GM20000 (cell line): ENCODE results near the gene C22orf31.

ENCODE experiments used
- DNase-seq: peaks from one replicate; pipeline ENCODE4 v3.0.0; 2012; ENCODE audit warnings: low spot score
- TF ChIP-seq, protein P1 (sequence below): IDR thresholded peaks from 2 replicates; pipeline ENCODE4 v1.5.1; 2012; ENCODE audit warnings: mild to moderate bottlenecking, control low read depth; ENCODE audit errors: extremely low read depth, missing control alignments

The C22orf31 gene

DNA sequence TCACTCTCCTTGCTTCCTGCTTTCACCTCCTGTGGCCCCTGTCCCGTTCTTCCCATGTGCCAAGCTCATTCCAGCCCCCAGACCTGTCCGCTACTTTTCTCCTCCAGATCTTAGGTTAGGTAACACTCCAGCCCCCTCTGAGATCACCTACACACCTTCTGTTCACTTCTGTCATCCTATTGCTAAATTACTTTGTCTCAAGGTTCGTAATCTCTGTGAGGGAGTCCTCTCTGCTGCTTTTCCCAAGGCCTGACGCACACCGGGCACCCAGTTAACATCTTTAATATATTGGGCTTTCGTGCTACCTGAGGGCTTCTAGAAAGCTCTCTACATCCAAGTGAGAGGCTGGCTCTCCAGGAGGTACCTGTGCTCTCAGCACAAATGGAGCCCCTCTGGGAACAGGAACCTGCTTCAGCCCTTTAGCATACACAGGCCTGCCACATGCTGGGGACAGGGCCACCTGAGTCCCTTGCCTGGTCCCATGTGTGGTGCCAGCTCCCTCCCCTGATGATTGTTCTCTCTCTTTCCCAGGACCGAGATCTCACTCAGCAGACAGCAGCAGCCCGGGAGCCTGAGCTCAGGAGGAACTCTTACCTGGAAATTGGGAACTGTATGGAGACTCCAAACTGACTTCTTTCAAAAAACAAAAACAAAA lies 8.5 kb downstream of the C22orf31 start:
- TF ChIP-seq, protein P1, sequence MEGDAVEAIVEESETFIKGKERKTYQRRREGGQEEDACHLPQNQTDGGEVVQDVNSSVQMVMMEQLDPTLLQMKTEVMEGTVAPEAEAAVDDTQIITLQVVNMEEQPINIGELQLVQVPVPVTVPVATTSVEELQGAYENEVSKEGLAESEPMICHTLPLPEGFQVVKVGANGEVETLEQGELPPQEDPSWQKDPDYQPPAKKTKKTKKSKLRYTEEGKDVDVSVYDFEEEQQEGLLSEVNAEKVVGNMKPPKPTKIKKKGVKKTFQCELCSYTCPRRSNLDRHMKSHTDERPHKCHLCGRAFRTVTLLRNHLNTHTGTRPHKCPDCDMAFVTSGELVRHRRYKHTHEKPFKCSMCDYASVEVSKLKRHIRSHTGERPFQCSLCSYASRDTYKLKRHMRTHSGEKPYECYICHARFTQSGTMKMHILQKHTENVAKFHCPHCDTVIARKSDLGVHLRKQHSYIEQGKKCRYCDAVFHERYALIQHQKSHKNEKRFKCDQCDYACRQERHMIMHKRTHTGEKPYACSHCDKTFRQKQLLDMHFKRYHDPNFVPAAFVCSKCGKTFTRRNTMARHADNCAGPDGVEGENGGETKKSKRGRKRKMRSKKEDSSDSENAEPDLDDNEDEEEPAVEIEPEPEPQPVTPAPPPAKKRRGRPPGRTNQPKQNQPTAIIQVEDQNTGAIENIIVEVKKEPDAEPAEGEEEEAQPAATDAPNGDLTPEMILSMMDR: no peak
- DNase-seq: no peak

DNA sequence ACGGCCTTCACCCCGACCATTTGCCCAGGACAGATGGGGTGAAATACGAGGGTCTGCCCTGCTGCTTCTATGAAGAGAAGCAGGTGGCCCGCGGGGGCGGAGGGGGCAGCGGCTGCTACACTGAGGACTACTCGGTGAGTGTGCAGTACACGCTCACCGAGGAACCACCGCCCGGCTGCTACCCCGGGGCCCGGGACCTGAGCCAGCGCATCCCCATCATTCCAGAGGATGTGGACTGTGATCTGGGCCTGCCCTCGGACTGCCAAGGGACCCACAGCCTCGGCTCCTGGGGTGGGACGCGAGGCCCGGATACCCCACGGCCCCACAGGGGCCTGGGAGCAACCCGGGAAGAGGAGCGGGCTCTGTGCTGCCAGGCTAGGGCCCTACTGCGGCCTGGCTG lies 11.2 kb downstream of the C22orf31 start:
- DNase-seq: no peak
- TF ChIP-seq, protein P1: no peak

DNA sequence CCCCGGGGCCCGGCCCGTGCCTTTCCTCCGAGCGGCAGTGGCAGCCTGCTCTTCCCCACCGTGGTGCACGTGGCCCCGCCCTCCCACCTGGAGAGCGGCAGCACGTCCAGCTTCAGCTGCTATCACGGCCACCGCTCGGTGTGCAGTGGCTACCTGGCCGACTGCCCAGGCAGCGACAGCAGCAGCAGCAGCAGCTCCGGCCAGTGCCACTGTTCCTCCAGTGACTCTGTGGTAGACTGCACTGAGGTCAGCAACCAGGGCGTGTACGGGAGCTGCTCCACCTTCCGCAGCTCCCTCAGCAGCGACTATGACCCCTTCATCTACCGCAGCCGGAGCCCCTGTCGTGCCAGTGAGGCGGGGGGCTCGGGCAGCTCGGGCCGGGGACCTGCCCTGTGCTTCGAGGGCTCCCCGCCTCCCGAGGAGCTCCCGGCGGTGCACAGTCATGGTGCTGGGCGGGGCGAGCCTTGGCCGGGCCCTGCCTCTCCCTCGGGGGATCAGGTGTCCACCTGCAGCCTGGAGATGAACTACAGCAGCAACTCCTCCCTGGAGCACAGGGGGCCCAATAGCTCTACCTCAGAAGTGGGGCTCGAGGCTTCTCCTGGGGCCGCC lies 11.9 kb downstream of the C22orf31 start:
- no peak for DNase-seq
- TF ChIP-seq, protein P1: no peak

DNA sequence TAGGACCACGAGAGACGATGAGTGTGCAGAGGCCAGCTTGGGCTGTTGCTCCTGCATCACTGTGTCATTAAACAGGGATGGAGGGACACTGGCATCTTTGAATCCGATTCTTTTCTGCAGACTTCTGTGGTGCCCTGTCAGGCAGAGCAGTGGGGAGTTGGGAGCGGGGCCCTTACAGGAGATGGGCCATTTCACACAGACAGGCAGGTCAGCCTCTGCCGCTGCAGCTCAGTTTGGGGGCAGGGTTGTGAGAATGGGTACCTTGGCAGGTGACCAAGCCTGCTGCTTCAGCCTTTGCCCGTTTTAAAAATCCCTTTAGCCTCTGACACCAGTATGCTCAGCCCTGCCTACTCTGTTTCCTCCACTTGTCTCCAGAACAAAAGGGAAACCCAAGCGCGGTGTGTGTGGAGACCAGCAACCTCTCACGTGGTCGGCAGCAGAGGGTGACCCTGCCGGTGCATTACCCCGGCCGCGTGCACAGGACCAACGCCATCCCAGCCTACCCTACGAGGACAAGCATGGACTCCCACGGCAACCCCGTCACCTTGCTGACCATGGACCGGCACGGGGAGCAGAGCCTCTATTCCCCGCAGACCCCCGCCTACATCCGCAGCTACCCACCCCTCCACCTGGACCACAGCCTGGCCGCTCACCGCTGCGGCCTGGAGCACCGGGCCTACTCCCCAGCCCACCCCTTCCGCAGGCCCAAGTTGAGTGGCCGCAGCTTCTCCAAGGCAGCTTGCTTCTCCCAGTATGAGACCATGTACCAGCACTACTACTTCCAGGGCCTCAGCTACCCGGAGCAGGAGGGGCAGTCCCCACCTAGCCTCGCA lies 12.6 kb downstream of the C22orf31 start:
- TF ChIP-seq, protein P1: no peak

DNA sequence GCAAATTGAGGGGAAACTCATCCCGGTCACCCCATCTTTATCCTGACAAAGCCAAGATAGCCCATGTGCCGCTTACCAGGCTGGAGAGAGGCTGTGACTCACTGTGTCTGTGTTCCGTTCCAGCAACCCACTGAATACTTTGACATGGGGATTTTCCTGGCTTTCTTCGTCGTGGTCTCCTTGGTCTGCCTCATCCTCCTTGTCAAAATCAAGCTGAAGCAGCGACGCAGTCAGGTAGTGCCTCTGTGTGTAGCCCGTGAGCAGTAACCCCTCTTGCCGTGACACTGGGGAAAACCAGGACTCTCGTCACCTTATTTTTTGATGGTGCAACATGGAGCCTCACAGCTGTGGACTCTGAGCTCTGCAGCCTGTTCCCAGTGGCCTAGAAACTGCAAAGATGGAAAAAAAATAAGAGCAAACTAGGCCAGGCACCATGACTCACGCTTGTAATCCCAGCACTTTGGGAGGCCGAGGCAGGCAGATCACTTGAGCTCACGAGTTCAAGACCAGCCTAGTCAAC lies 16.9 kb downstream of the C22orf31 start:
- TF ChIP-seq, protein P1: no peak
- no peak for DNase-seq

More for the DNA sequence above, 12.6 kb downstream of the C22orf31 start:
- no peak for DNase-seq

DNA sequence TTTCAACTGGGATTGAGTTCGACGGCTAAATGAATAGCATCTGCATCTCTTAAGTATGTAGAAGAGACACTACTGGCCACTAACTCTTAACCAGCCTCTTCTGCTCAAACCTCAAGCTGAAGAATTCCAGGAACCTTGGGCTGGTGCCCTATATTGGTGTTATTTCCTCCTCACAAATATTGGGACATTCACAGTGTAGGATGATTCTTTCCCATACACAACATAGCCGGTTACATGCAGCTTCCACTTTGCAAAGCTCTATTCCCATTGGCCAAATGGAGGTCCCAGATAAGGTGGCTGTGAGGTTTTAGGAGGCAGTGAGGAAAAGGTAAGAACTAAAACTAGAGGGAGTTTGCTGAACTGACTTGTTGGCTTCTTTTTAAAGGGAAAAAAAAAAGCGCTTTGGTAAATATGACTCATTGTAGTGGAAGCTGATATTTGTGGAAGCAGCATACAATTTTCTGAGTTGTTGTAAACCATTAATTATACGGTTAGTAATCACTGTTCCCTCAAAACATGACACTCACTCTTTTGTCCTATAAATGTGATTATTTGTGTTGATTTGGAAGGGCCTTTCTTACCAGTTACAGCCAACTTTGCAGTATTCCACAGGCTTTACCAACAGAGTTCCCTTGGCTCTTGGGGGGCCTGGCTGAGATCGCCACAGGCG lies 17.6 kb downstream of the C22orf31 start:
- TF ChIP-seq, protein P1: no peak
- DNase-seq: no peak

DNA sequence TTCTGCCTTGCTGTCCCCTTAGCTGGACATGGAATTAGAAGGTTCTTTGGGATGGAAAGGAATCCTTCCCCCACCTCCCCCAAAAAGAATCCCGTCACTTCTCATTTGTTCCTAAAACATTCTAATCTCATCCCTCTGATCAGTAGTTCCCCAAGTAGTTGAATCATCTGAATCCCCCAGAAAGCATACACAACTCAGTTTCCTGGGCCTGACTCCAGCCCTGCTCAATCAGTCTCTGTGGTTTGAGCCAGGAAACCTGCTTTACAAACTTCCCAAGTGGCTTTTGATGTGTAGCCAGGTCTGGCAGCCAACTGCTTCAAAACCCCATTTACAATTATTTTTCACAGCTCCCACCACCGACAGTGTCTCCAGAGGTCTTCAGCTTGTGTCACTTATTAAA lies 20.2 kb downstream of the C22orf31 start:
- no peak for DNase-seq
- TF ChIP-seq, protein P1: no peak
